Measurements from ENCODE around the gene ZSCAN22.

ZSCAN22 gene

GRCh38 chr19:58279925-58280316 lies 46.9 kb upstream of the ZSCAN22 start:
- Histone ChIP-seq H2BK120ac (ENCODE audit: low read depth, low read length) (no peak overlapping the region), H3K36me3 (ENCODE audit: control insufficient read depth, insufficient read depth, low read length) (peaks cover 3% of the 10 kb centered on the region), H3K4me3 (ENCODE audit: low read length) (peak overlapping the region; percentile 25), H3K79me1 (ENCODE audit: low read length) (peaks cover 19% of the 10 kb centered on the region), H4K5ac (ENCODE audit: low read length) (no peak overlapping the region), H3K79me2 (ENCODE audit: control insufficient read depth, insufficient read depth, low read length) (peaks cover 45% of the 10 kb centered on the region), H3K27me3 (ENCODE audit: insufficient read depth, low read length, poor library complexity) (no peaks in the 10 kb centered on the region), H3K4me1 (ENCODE audit: control insufficient read depth, low read depth, low read length) (peaks cover 7% of the 10 kb centered on the region), H3K4ac (ENCODE audit: low read depth, low read length) (no peak overlapping the region), H4K8ac (ENCODE audit: low read depth, low read length) (no peak overlapping the region), H2BK15ac (replicated peaks; ENCODE audit: low read depth) (no peak overlapping the region), H3K23ac (ENCODE audit: low read length) (no peak overlapping the region), H2AK5ac (ENCODE audit: low read length) (no peak overlapping the region), H3K9ac (ENCODE audit: low read length) (peak overlapping the region; percentile 74), H2BK5ac (ENCODE audit: low read length) (no peak overlapping the region), H3K4me2 (ENCODE audit: low read length) (peak overlapping the region; percentile 91), H3K27ac (ENCODE audit: low read depth, low read length) (no peak overlapping the region), H3K18ac (ENCODE audit: low read length) (no peak overlapping the region), H3K56ac (ENCODE audit: low read length) (peak overlapping the region; percentile 58)
- DNase-seq, result peak; percentile 20
- no CpG with 5 or more reads among the region's 4 CpGs for WGBS (ENCODE audit: extremely low coverage, insufficient coverage, low lambda C conversion rate)

GRCh38 chr19:58284199-58284598 lies 42.6 kb upstream of the ZSCAN22 start:
- peaks cover 19% of the 10 kb centered on the region for H3K36me3 ChIP-seq (ENCODE audit: control insufficient read depth, insufficient read depth, low read length)
- H3K4ac ChIP-seq (ENCODE audit: low read depth, low read length), result no peak overlapping the region
- no peak overlapping the region for H3K4me3 ChIP-seq (ENCODE audit: low read length)
- no peak overlapping the region for H3K27ac ChIP-seq (ENCODE audit: low read depth, low read length)
- no peak overlapping the region for H3K56ac ChIP-seq (ENCODE audit: low read length)
- no peak overlapping the region for H3K23ac ChIP-seq (ENCODE audit: low read length)
- H3K4me2 ChIP-seq (ENCODE audit: low read length), result no peak overlapping the region
- H2BK15ac ChIP-seq (replicated peaks; ENCODE audit: low read depth), result no peak overlapping the region
- no peak overlapping the region for H2AK5ac ChIP-seq (ENCODE audit: low read length)
- DNase-seq, result no peak
- H2BK5ac ChIP-seq (ENCODE audit: low read length), result no peak overlapping the region
- H4K8ac ChIP-seq (ENCODE audit: low read depth, low read length), result no peak overlapping the region
- no peak overlapping the region for H3K18ac ChIP-seq (ENCODE audit: low read length)
- H3K9ac ChIP-seq (ENCODE audit: low read length), result no peak overlapping the region
- H3K79me2 ChIP-seq (ENCODE audit: control insufficient read depth, insufficient read depth, low read length), result peaks cover 50% of the 10 kb centered on the region
- no peak overlapping the region for H2BK120ac ChIP-seq (ENCODE audit: low read depth, low read length)
- peaks cover 7% of the 10 kb centered on the region for H3K4me1 ChIP-seq (ENCODE audit: control insufficient read depth, low read depth, low read length)
- H4K5ac ChIP-seq (ENCODE audit: low read length), result no peak overlapping the region
- H3K27me3 ChIP-seq (ENCODE audit: insufficient read depth, low read length, poor library complexity), result no peaks in the 10 kb centered on the region
- H3K79me1 ChIP-seq (ENCODE audit: low read length), result peaks cover 25% of the 10 kb centered on the region
- no CpG with 5 or more reads among the region's 7 CpGs for WGBS (ENCODE audit: extremely low coverage, insufficient coverage, low lambda C conversion rate)

GRCh38 chr19:58291943-58292342 lies 34.9 kb upstream of the ZSCAN22 start:
- no peak overlapping the region for H2BK15ac ChIP-seq (replicated peaks; ENCODE audit: low read depth)

GRCh38 chr19:58294743-58295374 lies 31.9 kb upstream of the ZSCAN22 start:
- Histone ChIP-seq H4K5ac (ENCODE audit: low read length) (no peak overlapping the region), H2BK5ac (ENCODE audit: low read length) (no peak overlapping the region), H2AK5ac (ENCODE audit: low read length) (no peak overlapping the region), H3K4me2 (ENCODE audit: low read length) (no peak overlapping the region), H3K36me3 (ENCODE audit: control insufficient read depth, insufficient read depth, low read length) (peaks cover 27% of the 10 kb centered on the region), H3K79me1 (ENCODE audit: low read length) (peaks cover 18% of the 10 kb centered on the region), H2BK120ac (ENCODE audit: low read depth, low read length) (no peak overlapping the region), H3K4ac (ENCODE audit: low read depth, low read length) (no peak overlapping the region), H2BK15ac (replicated peaks; ENCODE audit: low read depth) (no peak overlapping the region), H3K4me3 (ENCODE audit: low read length) (no peak overlapping the region), H3K18ac (ENCODE audit: low read length) (no peak overlapping the region), H4K8ac (ENCODE audit: low read depth, low read length) (no peak overlapping the region), H3K79me2 (ENCODE audit: control insufficient read depth, insufficient read depth, low read length) (peaks cover 2% of the 10 kb centered on the region), H3K27ac (ENCODE audit: low read depth, low read length) (no peak overlapping the region), H3K56ac (ENCODE audit: low read length) (no peak overlapping the region), H3K4me1 (ENCODE audit: control insufficient read depth, low read depth, low read length) (no peaks in the 10 kb centered on the region), H3K9ac (ENCODE audit: low read length) (no peak overlapping the region), H3K27me3 (ENCODE audit: insufficient read depth, low read length, poor library complexity) (no peaks in the 10 kb centered on the region), H3K23ac (ENCODE audit: low read length) (no peak overlapping the region)
- WGBS (ENCODE audit: extremely low coverage, insufficient coverage, low lambda C conversion rate), result no CpG with 5 or more reads among the region's 22 CpGs
- no peak for DNase-seq

More at GRCh38 chr19:58291943-58292342, 34.9 kb upstream of the ZSCAN22 start:
- peaks cover 32% of the 10 kb centered on the region for H3K36me3 ChIP-seq (ENCODE audit: control insufficient read depth, insufficient read depth, low read length)
- no peak overlapping the region for H3K4me3 ChIP-seq (ENCODE audit: low read length)
- no peak overlapping the region for H3K9ac ChIP-seq (ENCODE audit: low read length)
- peaks cover 16% of the 10 kb centered on the region for H3K79me1 ChIP-seq (ENCODE audit: low read length)
- no peak overlapping the region for H3K27ac ChIP-seq (ENCODE audit: low read depth, low read length)
- H2BK120ac ChIP-seq (ENCODE audit: low read depth, low read length), result no peak overlapping the region
- H4K5ac ChIP-seq (ENCODE audit: low read length), result no peak overlapping the region
- H3K4ac ChIP-seq (ENCODE audit: low read depth, low read length), result no peak overlapping the region
- no peak overlapping the region for H3K23ac ChIP-seq (ENCODE audit: low read length)
- no CpG with 5 or more reads among the region's 7 CpGs for WGBS (ENCODE audit: extremely low coverage, insufficient coverage, low lambda C conversion rate)
- no peak overlapping the region for H2AK5ac ChIP-seq (ENCODE audit: low read length)
- H3K4me2 ChIP-seq (ENCODE audit: low read length), result no peak overlapping the region
- DNase-seq, result no peak
- no peaks in the 10 kb centered on the region for H3K79me2 ChIP-seq (ENCODE audit: control insufficient read depth, insufficient read depth, low read length)
- no peak overlapping the region for H2BK5ac ChIP-seq (ENCODE audit: low read length)
- H3K18ac ChIP-seq (ENCODE audit: low read length), result no peak overlapping the region
- no peak overlapping the region for H4K8ac ChIP-seq (ENCODE audit: low read depth, low read length)
- no peaks in the 10 kb centered on the region for H3K4me1 ChIP-seq (ENCODE audit: control insufficient read depth, low read depth, low read length)
- H3K27me3 ChIP-seq (ENCODE audit: insufficient read depth, low read length, poor library complexity), result no peaks in the 10 kb centered on the region
- H3K56ac ChIP-seq (ENCODE audit: low read length), result no peak overlapping the region

- Histone ChIP-seq H4K5ac (ENCODE audit: low read length) (no peak overlapping the region), H3K27ac (ENCODE audit: low read depth, low read length) (no peak overlapping the region), H3K4me1 (ENCODE audit: control insufficient read depth, low read depth, low read length) (no peaks in the 10 kb centered on the region), H2BK15ac (replicated peaks; ENCODE audit: low read depth) (no peak overlapping the region), H3K79me2 (ENCODE audit: control insufficient read depth, insufficient read depth, low read length) (peaks cover 2% of the 10 kb centered on the region), H3K79me1 (ENCODE audit: low read length) (peaks cover 22% of the 10 kb centered on the region), H3K18ac (ENCODE audit: low read length) (no peak overlapping the region), H3K4me3 (ENCODE audit: low read length) (no peak overlapping the region), H2BK5ac (ENCODE audit: low read length) (no peak overlapping the region), H3K27me3 (ENCODE audit: insufficient read depth, low read length, poor library complexity) (no peaks in the 10 kb centered on the region), H3K4ac (ENCODE audit: low read depth, low read length) (no peak overlapping the region), H3K36me3 (ENCODE audit: control insufficient read depth, insufficient read depth, low read length) (peaks cover 27% of the 10 kb centered on the region), H3K9ac (ENCODE audit: low read length) (no peak overlapping the region), H2BK120ac (ENCODE audit: low read depth, low read length) (no peak overlapping the region), H4K8ac (ENCODE audit: low read depth, low read length) (no peak overlapping the region), H2AK5ac (ENCODE audit: low read length) (no peak overlapping the region), H3K23ac (ENCODE audit: low read length) (no peak overlapping the region), H3K56ac (ENCODE audit: low read length) (no peak overlapping the region), H3K4me2 (ENCODE audit: low read length) (no peak overlapping the region)
- no peak for DNase-seq
- no CpG with 5 or more reads among the region's 7 CpGs for WGBS (ENCODE audit: extremely low coverage, insufficient coverage, low lambda C conversion rate)
Measured at GRCh38 chr19:58296104-58296503, 30.7 kb upstream of the ZSCAN22 start.

GRCh38 chr19:58300620-58301019 lies 26.2 kb upstream of the ZSCAN22 start:
- Histone ChIP-seq H3K36me3 (ENCODE audit: control insufficient read depth, insufficient read depth, low read length) (peaks cover 7% of the 10 kb centered on the region), H3K27ac (ENCODE audit: low read depth, low read length) (no peak overlapping the region), H4K8ac (ENCODE audit: low read depth, low read length) (no peak overlapping the region), H4K5ac (ENCODE audit: low read length) (no peak overlapping the region), H2BK15ac (replicated peaks; ENCODE audit: low read depth) (no peak overlapping the region), H3K9ac (ENCODE audit: low read length) (no peak overlapping the region), H2BK120ac (ENCODE audit: low read depth, low read length) (no peak overlapping the region), H3K4me1 (ENCODE audit: control insufficient read depth, low read depth, low read length) (no peaks in the 10 kb centered on the region), H3K27me3 (ENCODE audit: insufficient read depth, low read length, poor library complexity) (no peaks in the 10 kb centered on the region), H3K18ac (ENCODE audit: low read length) (no peak overlapping the region), H3K23ac (ENCODE audit: low read length) (no peak overlapping the region), H3K4me3 (ENCODE audit: low read length) (no peak overlapping the region), H2AK5ac (ENCODE audit: low read length) (no peak overlapping the region), H3K4me2 (ENCODE audit: low read length) (no peak overlapping the region), H3K4ac (ENCODE audit: low read depth, low read length) (no peak overlapping the region), H2BK5ac (ENCODE audit: low read length) (no peak overlapping the region), H3K56ac (ENCODE audit: low read length) (no peak overlapping the region), H3K79me2 (ENCODE audit: control insufficient read depth, insufficient read depth, low read length) (peaks cover 2% of the 10 kb centered on the region), H3K79me1 (ENCODE audit: low read length) (peaks cover 20% of the 10 kb centered on the region)
- no peak for DNase-seq
- WGBS (ENCODE audit: extremely low coverage, insufficient coverage, low lambda C conversion rate), result no CpG with 5 or more reads among the region's 7 CpGs

All from mesendoderm (in vitro differentiated cells).